Esophagus muscularis mucosa (tissue), 4 donors: ENCODE results near the gene PGC. TPM values are rescaled to one million over a fixed set of nuclear protein-coding genes. Genes with fewer than 3 reads are reported as not detected.

Experiments
- DNase-seq: peaks from one replicate; pipeline ENCODE4 v3.0.0-alpha.2; 2017; ENCODE audit errors: extremely low spot score
- H3K27ac ChIP-seq, 4 donors: fragments of 200-600 bp; sonication (generic); replicated peaks in 1 of 4; 1 replicate in 3 of 4; 2 replicates in 1 of 4; pipeline ENCODE4 v1.5.1; 2016 to 2019; ENCODE audit warnings: mild to moderate bottlenecking in 1 of 4
- H3K27me3 ChIP-seq, 4 donors: fragments of 200-600 bp; sonication (generic); one replicate each; pipeline versions ENCODE4 v1.5.1 to v1.6.0; 2016 to 2019
- H3K36me3 ChIP-seq, 4 donors: fragments of 200-600 bp; sonication (generic); one replicate each; pipeline ENCODE4 v1.5.1; 2016 to 2019
- H3K4me1 ChIP-seq, 4 donors: fragments of 200-600 bp; sonication (generic); one replicate each; pipeline ENCODE4 v1.5.1; 2016 to 2019
- H3K4me3 ChIP-seq, 4 donors: fragments of 200-600 bp; sonication (generic); 1 replicate in 2 of 4; 2 replicates in 2 of 4; pipeline ENCODE4 v1.5.1; 2016 to 2019; ENCODE audit warnings: mild to moderate bottlenecking in 4 of 4, moderate library complexity in 1 of 4
- H3K9me3 ChIP-seq, 4 donors: fragments of 200-600 bp; sonication (generic); 1 replicate in 3 of 4; 2 replicates in 1 of 4; pipeline ENCODE4 v1.5.1; 2016 to 2019
- EP300 ChIP-seq: sonication (generic); formaldehyde crosslinking; IDR thresholded peaks from one replicate; pipeline ENCODE4 v1.6.1; 2017; ENCODE audit warnings: antibody characterized with exemption
- POLR2A ChIP-seq: fragments of 450-650 bp; IDR thresholded peaks from one replicate; pipeline ENCODE4 v1.6.1; 2017; ENCODE audit warnings: antibody characterized with exemption, moderate library complexity, mild to moderate bottlenecking, low read depth
- POLR2AphosphoS5 ChIP-seq, 2 donors: sonication (generic); formaldehyde crosslinking; IDR thresholded peaks; one replicate each; pipeline ENCODE4 v1.6.1; 2017; ENCODE audit warnings: antibody characterized with exemption in 2 of 2
- WGBS: methylation state at CpG from one replicate; pipeline ENCODE4 v1.1.5; 2018; 5-methylcytosine and 5-hydroxymethylcytosine counted together
- intact Hi-C: fragments of 100-400 bp; cut with DNase I; formaldehyde crosslinking; loops from one replicate; pipeline ENCODE4 v1.15.1; 2023
- total RNA-seq, 4 donors: library from RNA; depleted of rRNA; stranded (reverse); fragments of >200 nt; gene quantifications; one replicate each; pipeline versions ENCODE4 v1.1.0 to v1.2.1, GENCODE V29; 2016
- TF ChIP-seq, protein P1 (sequence below), 3 experiments: fragments of 200-600 bp in 2 of 3; fragments of 450-650 bp in 1 of 3; sonication (generic) in 2 of 3; IDR thresholded peaks; one replicate each; pipeline ENCODE4 v1.5.1; 2017 to 2019; ENCODE audit warnings: antibody characterized with exemption in 3 of 3, mild to moderate bottlenecking in 2 of 3, moderate library complexity in 1 of 3

Gene PGC
- total RNA-seq, 4 donors from 2014 or later: 0.83 to 1.1 (median 0.92) TPM; not detected in 1

- H3K27ac ChIP-seq: no peak overlapping the region
- intact Hi-C loops: loop anchor here (10.0 kb wide), 1 partner anchor 775 kb away; the partner anchor contains the start of gene UBR2
- H3K9me3 ChIP-seq: no peaks in the 10 kb centered on the region
- no peak overlapping the region for H3K4me3 ChIP-seq
- H3K27me3 ChIP-seq: no peaks in the 10 kb centered on the region
- peaks cover 26 to 52% (median 47%) of the 10 kb centered on the region in 4 donors for H3K36me3 ChIP-seq
- peaks cover 32 to 47% (median 34%) of the 10 kb centered on the region in 4 donors for H3K4me1 ChIP-seq
- no peak for DNase-seq
- 87% methylated on average over 3 of the region's 3 CpGs for WGBS
- TF ChIP-seq, protein P1, sequence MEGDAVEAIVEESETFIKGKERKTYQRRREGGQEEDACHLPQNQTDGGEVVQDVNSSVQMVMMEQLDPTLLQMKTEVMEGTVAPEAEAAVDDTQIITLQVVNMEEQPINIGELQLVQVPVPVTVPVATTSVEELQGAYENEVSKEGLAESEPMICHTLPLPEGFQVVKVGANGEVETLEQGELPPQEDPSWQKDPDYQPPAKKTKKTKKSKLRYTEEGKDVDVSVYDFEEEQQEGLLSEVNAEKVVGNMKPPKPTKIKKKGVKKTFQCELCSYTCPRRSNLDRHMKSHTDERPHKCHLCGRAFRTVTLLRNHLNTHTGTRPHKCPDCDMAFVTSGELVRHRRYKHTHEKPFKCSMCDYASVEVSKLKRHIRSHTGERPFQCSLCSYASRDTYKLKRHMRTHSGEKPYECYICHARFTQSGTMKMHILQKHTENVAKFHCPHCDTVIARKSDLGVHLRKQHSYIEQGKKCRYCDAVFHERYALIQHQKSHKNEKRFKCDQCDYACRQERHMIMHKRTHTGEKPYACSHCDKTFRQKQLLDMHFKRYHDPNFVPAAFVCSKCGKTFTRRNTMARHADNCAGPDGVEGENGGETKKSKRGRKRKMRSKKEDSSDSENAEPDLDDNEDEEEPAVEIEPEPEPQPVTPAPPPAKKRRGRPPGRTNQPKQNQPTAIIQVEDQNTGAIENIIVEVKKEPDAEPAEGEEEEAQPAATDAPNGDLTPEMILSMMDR (IDR thresholded peaks at IDR 0.05): no peak
- TF ChIP-seq POLR2A (no peak), POLR2AphosphoS5 (IDR thresholded peaks at IDR 0.05) (no peak), EP300 (no peak)
These were observed 42.2 kb upstream of the PGC start for GRCh38 chr6:41789390-41789724.

- Histone ChIP-seq H3K36me3 (peaks cover 22 to 62% (median 35%) of the 10 kb centered on the region in 4 donors), H3K4me3 (peak within 1 kb of the TSS; percentile 69 to 91 (median 76)), H3K9me3 (no peaks in the 10 kb centered on the region), H3K4me1 (peaks cover 33 to 67% (median 49%) of the 10 kb centered on the region in 4 donors), H3K27ac (peak within 1 kb of the TSS; percentile 92 to 96 (median 94)), H3K27me3 (no peaks in the 10 kb centered on the region)
- TF ChIP-seq, protein P1 (IDR thresholded peaks at IDR 0.05): peak; percentile 70 to 89 (median 83)
- TF ChIP-seq EP300 (no peak), POLR2AphosphoS5 (IDR thresholded peaks at IDR 0.05) (peak; percentile 96 to 98), POLR2A (no peak)
- WGBS: 2% methylated on average over 18 of the region's 55 CpGs
- intact Hi-C loops: loop anchor here (2.0 to 10.0 kb wide), 2 partner anchors 133 to 777 kb away; partner anchors contain the start of genes BYSL, MED20 and UBR2
- peak; percentile 98 for DNase-seq
These were observed 40.2 kb upstream of the PGC start, which contains the start of gene TOMM6 for GRCh38 chr6:41787219-41787917. Gene TOMM6 (plus strand): TSS chr6:41787694. CDS start chr6:41787698, 4 bp downstream.

- peak; percentile 94 for DNase-seq
- TF ChIP-seq POLR2AphosphoS5 (IDR thresholded peaks at IDR 0.05): peak; percentile 37 to 58
- no peak for TF ChIP-seq EP300
- TF ChIP-seq, protein P1 (IDR thresholded peaks at IDR 0.05): peak; percentile 85 to 95 (median 90)
- no peak for TF ChIP-seq POLR2A
- Histone ChIP-seq H3K4me1 (peaks cover 39 to 74% (median 54%) of the 10 kb centered on the region in 4 donors), H3K27me3 (no peaks in the 10 kb centered on the region), H3K27ac (peak overlapping the region; percentile 92 to 96 (median 94)), H3K9me3 (no peaks in the 10 kb centered on the region), H3K36me3 (peaks cover 17 to 56% (median 28%) of the 10 kb centered on the region in 4 donors), H3K4me3 (peak overlapping the region; percentile 69 to 91 (median 76))
- WGBS: 2% methylated on average over 12 of the region's 58 CpGs
- intact Hi-C loops: loop anchor here (2.0 to 10.0 kb wide), 2 partner anchors 134 to 778 kb away; partner anchors contain the start of genes BYSL, MED20 and UBR2
These were observed 39.4 kb upstream of the PGC start for GRCh38 chr6:41786451-41787218.

DNA sequence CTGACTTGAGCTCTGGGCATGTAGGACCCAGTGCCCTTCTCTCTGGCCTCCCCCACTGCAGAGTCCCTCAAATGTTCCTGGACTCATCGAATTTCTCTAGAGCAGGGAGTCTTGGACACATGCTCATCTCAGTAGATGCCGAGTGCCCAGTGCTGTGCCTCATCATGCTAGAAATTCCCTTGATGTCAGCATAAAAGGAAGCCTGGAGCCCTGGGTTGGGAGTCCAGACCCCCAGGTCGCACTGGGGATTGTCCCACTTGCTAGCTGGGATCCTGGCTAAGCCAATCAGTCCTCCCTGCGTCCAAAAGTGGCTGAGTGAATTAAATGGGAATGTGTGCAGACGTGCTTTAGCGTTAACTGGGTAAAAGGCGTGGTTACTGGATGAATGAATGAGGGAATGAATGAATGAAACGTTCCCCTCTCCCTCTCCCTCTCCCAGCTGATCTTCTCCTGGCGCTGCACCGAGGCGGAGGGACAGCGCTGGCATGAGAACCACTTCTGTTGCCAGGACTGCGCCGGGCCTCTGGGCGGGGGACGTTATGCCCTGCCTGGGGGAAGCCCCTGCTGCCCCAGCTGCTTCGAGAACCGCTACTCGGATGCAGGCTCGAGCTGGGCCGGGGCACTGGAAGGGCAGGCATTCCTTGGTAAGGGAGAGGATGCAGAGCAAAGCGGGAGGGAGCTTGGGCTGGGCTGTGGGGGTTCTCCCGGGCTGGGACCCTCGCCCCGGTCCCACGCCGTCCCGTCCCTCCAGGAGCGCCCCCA is 38.7 kb upstream of the PGC start:
- 34% methylated on average over 10 of the region's 29 CpGs for WGBS
- H3K36me3 ChIP-seq: peaks cover 17 to 48% (median 20%) of the 10 kb centered on the region in 4 donors
- H3K27ac ChIP-seq: peak overlapping the region; percentile 92 to 96 (median 94)
- TF ChIP-seq POLR2AphosphoS5 (IDR thresholded peaks at IDR 0.05) (no peak), POLR2A (no peak), EP300 (no peak)
- TF ChIP-seq, protein P1 (IDR thresholded peaks at IDR 0.05): no peak
- H3K9me3 ChIP-seq: no peaks in the 10 kb centered on the region
- H3K4me3 ChIP-seq: peak overlapping the region; percentile 69 to 91 (median 76)
- H3K4me1 ChIP-seq: peaks cover 46 to 82% (median 61%) of the 10 kb centered on the region in 4 donors
- no peak for DNase-seq
- no peaks in the 10 kb centered on the region for H3K27me3 ChIP-seq
- intact Hi-C loops: loop anchor here (2.0 to 10.0 kb wide), 2 partner anchors 135 to 779 kb away; partner anchors contain the start of genes BYSL, MED20 and UBR2
